HEK293 (cell line): ENCODE data around the gene CDK16.
A peak's percentile ranks its signal among the peaks of the same experiment; 100 is the strongest.

Source experiments
- BCL11A ChIP-seq: fragments of 450-650 bp; formaldehyde crosslinking; IDR thresholded peaks from 2 replicates; pipeline ENCODE4 v1.5.1; 2016; ENCODE audit warnings: low read depth, missing biosample characterization, missing genetic modification characterization
- HOXA7 ChIP-seq: sonication (generic); formaldehyde crosslinking; IDR thresholded peaks from 2 replicates; pipeline ENCODE4 v1.8.1; 2022; ENCODE audit warnings: missing genetic modification reagents, borderline replicate concordance
- KLF10 ChIP-seq: fragments of 450-650 bp; IDR thresholded peaks from 2 replicates; pipeline ENCODE4 v1.5.1; 2018; ENCODE audit warnings: missing biosample characterization, mild to moderate bottlenecking, missing genetic modification characterization
- KLF9 ChIP-seq: fragments of 450-650 bp; formaldehyde crosslinking; IDR thresholded peaks from 2 replicates; pipeline ENCODE4 v1.5.1; 2016; ENCODE audit warnings: missing biosample characterization, missing genetic modification characterization, low read depth
- MZF1 ChIP-seq: fragments of 450-650 bp; formaldehyde crosslinking; IDR thresholded peaks from 2 replicates; pipeline ENCODE4 v1.5.1; 2017; ENCODE audit warnings: missing biosample characterization, missing genetic modification characterization, borderline replicate concordance
- SALL2 ChIP-seq: fragments of 450-650 bp; formaldehyde crosslinking; IDR thresholded peaks from 2 replicates; pipeline ENCODE4 v1.5.0; 2017; ENCODE audit warnings: missing biosample characterization, mild to moderate bottlenecking, missing genetic modification characterization, borderline replicate concordance
- SETDB1 ChIP-seq: IDR thresholded peaks from one replicate; pipeline ENCODE4 v1.6.1; 2017; ENCODE audit warnings: mild to moderate bottlenecking, low read length, moderate library complexity, mixed read lengths; ENCODE audit not compliant: insufficient read length
- WT1 ChIP-seq: fragments of 450-650 bp; formaldehyde crosslinking; IDR thresholded peaks from 2 replicates; pipeline ENCODE4 v1.5.1; 2016; ENCODE audit warnings: missing biosample characterization, missing genetic modification characterization
- YY1 ChIP-seq: fragments of 450-650 bp; formaldehyde crosslinking; IDR thresholded peaks from 2 replicates; pipeline ENCODE4 v1.5.1; 2018; ENCODE audit warnings: missing biosample characterization, missing genetic modification characterization
- ZBTB17 ChIP-seq: fragments of 450-650 bp; formaldehyde crosslinking; IDR thresholded peaks from 2 replicates; pipeline ENCODE4 v1.5.1; 2016; ENCODE audit warnings: missing biosample characterization, missing genetic modification characterization
- ZBTB20 ChIP-seq: fragments of 450-650 bp; formaldehyde crosslinking; IDR thresholded peaks from 2 replicates; pipeline ENCODE4 v1.5.1; 2016; ENCODE audit warnings: missing biosample characterization, missing genetic modification characterization
- ZFP69B ChIP-seq: fragments of 450-650 bp; formaldehyde crosslinking; IDR thresholded peaks from 2 replicates; pipeline ENCODE4 v1.5.1; 2016; ENCODE audit warnings: missing biosample characterization, missing genetic modification characterization
- ZNF10 ChIP-seq: fragments of 450-650 bp; formaldehyde crosslinking; IDR thresholded peaks from 2 replicates; pipeline ENCODE4 v1.5.1; 2017; ENCODE audit warnings: missing biosample characterization, missing genetic modification characterization
- ZNF112 ChIP-seq: fragments of 450-650 bp; formaldehyde crosslinking; IDR thresholded peaks from 2 replicates; pipeline ENCODE4 v1.5.0; 2017; ENCODE audit warnings: missing biosample characterization, missing genetic modification characterization
- ZNF140 ChIP-seq: fragments of 450-650 bp; formaldehyde crosslinking; IDR thresholded peaks from 2 replicates; pipeline ENCODE4 v1.5.1; 2016; ENCODE audit warnings: missing biosample characterization, missing genetic modification characterization
- ZNF211 ChIP-seq: fragments of 450-650 bp; formaldehyde crosslinking; IDR thresholded peaks from 2 replicates; pipeline ENCODE4 v1.5.1; 2016; ENCODE audit warnings: low read depth, missing biosample characterization, missing genetic modification characterization
- ZNF223 ChIP-seq: fragments of 450-650 bp; formaldehyde crosslinking; IDR thresholded peaks from 2 replicates; pipeline ENCODE4 v1.5.1; 2016; ENCODE audit warnings: missing biosample characterization, missing genetic modification characterization
- ZNF239 ChIP-seq: fragments of 450-650 bp; formaldehyde crosslinking; IDR thresholded peaks from 2 replicates; pipeline ENCODE4 v1.5.1; 2016; ENCODE audit warnings: missing biosample characterization, missing genetic modification characterization
- ZNF335 ChIP-seq: fragments of 450-650 bp; formaldehyde crosslinking; conservative IDR thresholded peaks from 2 replicates; pipeline ENCODE4 v1.5.1; 2016; ENCODE audit warnings: missing biosample characterization, missing genetic modification characterization
- ZNF350 ChIP-seq: fragments of 450-650 bp; formaldehyde crosslinking; IDR thresholded peaks from 2 replicates; pipeline ENCODE4 v1.5.0; 2017; ENCODE audit warnings: missing biosample characterization, mild to moderate bottlenecking, missing genetic modification characterization
- ZNF416 ChIP-seq: fragments of 450-650 bp; formaldehyde crosslinking; IDR thresholded peaks from 2 replicates; pipeline ENCODE4 v1.5.1; 2016; ENCODE audit warnings: missing biosample characterization, missing genetic modification characterization
- ZNF48 ChIP-seq: fragments of 450-650 bp; formaldehyde crosslinking; IDR thresholded peaks from 2 replicates; pipeline ENCODE4 v1.5.1; 2016; ENCODE audit warnings: missing biosample characterization, missing genetic modification characterization
- ZNF521 ChIP-seq: fragments of 450-650 bp; formaldehyde crosslinking; IDR thresholded peaks from 2 replicates; pipeline ENCODE4 v1.5.1; 2017; ENCODE audit warnings: missing biosample characterization, mild to moderate bottlenecking, missing genetic modification characterization
- ZNF561 ChIP-seq: fragments of 450-650 bp; IDR thresholded peaks from 2 replicates; pipeline ENCODE4 v1.5.1; 2018; ENCODE audit warnings: missing biosample characterization, missing genetic modification characterization, borderline replicate concordance
- ZNF585B ChIP-seq: fragments of 450-650 bp; formaldehyde crosslinking; IDR thresholded peaks from 2 replicates; pipeline ENCODE4 v1.5.1; 2016; ENCODE audit warnings: missing biosample characterization, missing genetic modification characterization
- ZNF629 ChIP-seq: fragments of 450-650 bp; formaldehyde crosslinking; IDR thresholded peaks from 2 replicates; pipeline ENCODE4 v1.5.1; 2017; ENCODE audit warnings: missing biosample characterization, missing genetic modification characterization
- ZNF660 ChIP-seq: fragments of 450-650 bp; IDR thresholded peaks from 2 replicates; pipeline ENCODE4 v1.5.1; 2018; ENCODE audit warnings: missing biosample characterization, mild to moderate bottlenecking, missing genetic modification characterization
- ZNF701 ChIP-seq: fragments of 450-650 bp; formaldehyde crosslinking; IDR thresholded peaks from 2 replicates; pipeline ENCODE4 v1.5.1; 2016; ENCODE audit warnings: missing biosample characterization, missing genetic modification characterization
- ZNF707 ChIP-seq: fragments of 450-650 bp; formaldehyde crosslinking; IDR thresholded peaks from 2 replicates; pipeline ENCODE4 v1.5.1; 2016; ENCODE audit warnings: missing biosample characterization, missing genetic modification characterization
- ZNF747 ChIP-seq: fragments of 450-650 bp; formaldehyde crosslinking; IDR thresholded peaks from 2 replicates; pipeline ENCODE4 v1.5.1; 2016; ENCODE audit warnings: missing biosample characterization, missing genetic modification characterization
- ZNF830 ChIP-seq: fragments of 450-650 bp; IDR thresholded peaks from 2 replicates; pipeline ENCODE4 v1.5.0; 2018; ENCODE audit warnings: missing biosample characterization, missing genetic modification characterization, low read depth, mild to moderate bottlenecking, moderate library complexity
- TF ChIP-seq, protein P1 (sequence below): fragments of 450-650 bp; formaldehyde crosslinking; IDR thresholded peaks from 2 replicates; pipeline ENCODE4 v1.5.1; 2016; ENCODE audit warnings: missing biosample characterization, missing genetic modification characterization
- TF ChIP-seq, protein P2 (sequence below): fragments of 450-650 bp; formaldehyde crosslinking; IDR thresholded peaks from 2 replicates; pipeline ENCODE4 v1.5.1; 2016; ENCODE audit warnings: missing biosample characterization, missing genetic modification characterization
- TF ChIP-seq, protein P3 (sequence below): fragments of 450-650 bp; formaldehyde crosslinking; IDR thresholded peaks from 2 replicates; pipeline ENCODE4 v1.5.1; 2016; ENCODE audit warnings: missing biosample characterization, missing genetic modification characterization
- TF ChIP-seq, protein P4 (sequence below): fragments of 450-650 bp; formaldehyde crosslinking; IDR thresholded peaks from 2 replicates; pipeline ENCODE4 v1.5.1; 2016; ENCODE audit warnings: missing biosample characterization, missing genetic modification characterization

Gene CDK16

DNA sequence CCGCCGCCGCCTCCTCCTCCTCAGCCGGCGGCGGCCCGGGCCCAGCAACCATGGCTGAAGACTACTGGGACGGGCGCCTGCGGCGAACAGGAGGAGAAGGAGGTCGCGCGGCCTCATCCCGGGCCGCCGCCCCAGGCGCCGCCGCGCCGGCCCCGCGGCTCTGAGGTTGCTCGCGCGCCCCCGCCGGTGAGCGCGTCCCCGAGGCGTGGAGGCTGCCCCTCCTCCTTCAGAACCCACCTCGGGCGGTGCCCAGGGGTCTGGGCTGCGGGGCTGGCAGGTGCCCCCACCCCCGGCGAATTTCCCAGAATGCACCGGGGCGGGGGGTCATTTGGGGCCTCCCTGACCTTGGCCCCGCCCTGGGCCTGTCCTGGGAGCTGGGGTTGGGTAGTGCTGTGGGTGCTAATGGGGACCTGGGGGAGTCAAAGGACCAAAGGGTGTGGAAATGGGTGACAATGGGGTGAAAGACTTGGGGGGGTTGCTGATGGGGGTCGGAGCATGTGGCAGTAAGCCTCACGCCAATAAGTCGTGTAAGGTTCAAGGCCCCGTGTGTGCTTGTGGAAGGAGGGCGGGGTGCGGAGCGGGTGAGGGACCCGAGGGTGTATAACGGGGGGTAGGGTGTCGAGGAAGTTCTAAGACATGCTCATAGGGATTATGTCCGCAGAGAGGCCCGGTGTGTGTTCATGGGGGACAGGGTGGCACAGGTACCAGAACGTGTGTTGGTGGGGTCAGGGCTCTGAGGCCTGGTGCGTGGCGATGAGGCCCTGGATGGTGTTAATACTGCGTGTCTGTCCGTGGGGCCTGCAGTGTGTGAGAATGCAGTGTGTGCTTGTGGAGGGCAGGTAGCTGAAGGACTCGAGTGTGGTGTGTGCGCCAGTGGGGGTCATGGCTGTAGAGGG, 687 bp downstream of the CDK16 start (continued):
- TF ChIP-seq HOXA7 (CRISPR knock-in tag) (no peak), ZNF747 (tag by site-specific recombination) (no peak), BCL11A (tag by site-specific recombination) (no peak), ZNF585B (tag by site-specific recombination) (no peak), ZFP69B (tag by site-specific recombination) (no peak), ZNF211 (tag by site-specific recombination) (no peak), ZNF140 (tag by site-specific recombination) (no peak), SETDB1 (no peak), ZNF239 (tag by site-specific recombination) (0 out of 2 replicates have a peak, but pooled peaks have one; percentile 41), ZNF561 (tag by site-specific recombination) (no peak), ZNF335 (peak; percentile 56), ZNF112 (no peak), YY1 (tag by site-specific recombination) (no peak), ZNF660 (peak; percentile 3; the same call in 1 of the 2 replicates), SALL2 (tag by site-specific recombination) (no peak), ZNF416 (tag by site-specific recombination) (no peak), ZNF629 (tag by site-specific recombination) (no peak), ZNF223 (tag by site-specific recombination) (no peak), KLF9 (tag by site-specific recombination) (peak; percentile 16; the same call in 1 of the 2 replicates), ZBTB20 (tag by site-specific recombination) (no peak), MZF1 (tag by site-specific recombination) (no peak), KLF10 (tag by site-specific recombination) (no peak), ZNF701 (tag by site-specific recombination) (no peak), ZBTB17 (no peak), ZNF707 (tag by site-specific recombination) (no peak), ZNF521 (tag by site-specific recombination) (no peak), ZNF10 (tag by site-specific recombination) (no peak), ZNF830 (no peak), ZNF48 (tag by site-specific recombination) (no peak), WT1 (tag by site-specific recombination) (no peak), ZNF350 (tag by site-specific recombination) (no peak)
- TF ChIP-seq, protein P1, sequence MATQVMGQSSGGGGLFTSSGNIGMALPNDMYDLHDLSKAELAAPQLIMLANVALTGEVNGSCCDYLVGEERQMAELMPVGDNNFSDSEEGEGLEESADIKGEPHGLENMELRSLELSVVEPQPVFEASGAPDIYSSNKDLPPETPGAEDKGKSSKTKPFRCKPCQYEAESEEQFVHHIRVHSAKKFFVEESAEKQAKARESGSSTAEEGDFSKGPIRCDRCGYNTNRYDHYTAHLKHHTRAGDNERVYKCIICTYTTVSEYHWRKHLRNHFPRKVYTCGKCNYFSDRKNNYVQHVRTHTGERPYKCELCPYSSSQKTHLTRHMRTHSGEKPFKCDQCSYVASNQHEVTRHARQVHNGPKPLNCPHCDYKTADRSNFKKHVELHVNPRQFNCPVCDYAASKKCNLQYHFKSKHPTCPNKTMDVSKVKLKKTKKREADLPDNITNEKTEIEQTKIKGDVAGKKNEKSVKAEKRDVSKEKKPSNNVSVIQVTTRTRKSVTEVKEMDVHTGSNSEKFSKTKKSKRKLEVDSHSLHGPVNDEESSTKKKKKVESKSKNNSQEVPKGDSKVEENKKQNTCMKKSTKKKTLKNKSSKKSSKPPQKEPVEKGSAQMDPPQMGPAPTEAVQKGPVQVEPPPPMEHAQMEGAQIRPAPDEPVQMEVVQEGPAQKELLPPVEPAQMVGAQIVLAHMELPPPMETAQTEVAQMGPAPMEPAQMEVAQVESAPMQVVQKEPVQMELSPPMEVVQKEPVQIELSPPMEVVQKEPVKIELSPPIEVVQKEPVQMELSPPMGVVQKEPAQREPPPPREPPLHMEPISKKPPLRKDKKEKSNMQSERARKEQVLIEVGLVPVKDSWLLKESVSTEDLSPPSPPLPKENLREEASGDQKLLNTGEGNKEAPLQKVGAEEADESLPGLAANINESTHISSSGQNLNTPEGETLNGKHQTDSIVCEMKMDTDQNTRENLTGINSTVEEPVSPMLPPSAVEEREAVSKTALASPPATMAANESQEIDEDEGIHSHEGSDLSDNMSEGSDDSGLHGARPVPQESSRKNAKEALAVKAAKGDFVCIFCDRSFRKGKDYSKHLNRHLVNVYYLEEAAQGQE (tag by site-specific recombination), result 0 out of 2 replicates have a peak, but pooled peaks have one; percentile 9
- TF ChIP-seq, protein P2, sequence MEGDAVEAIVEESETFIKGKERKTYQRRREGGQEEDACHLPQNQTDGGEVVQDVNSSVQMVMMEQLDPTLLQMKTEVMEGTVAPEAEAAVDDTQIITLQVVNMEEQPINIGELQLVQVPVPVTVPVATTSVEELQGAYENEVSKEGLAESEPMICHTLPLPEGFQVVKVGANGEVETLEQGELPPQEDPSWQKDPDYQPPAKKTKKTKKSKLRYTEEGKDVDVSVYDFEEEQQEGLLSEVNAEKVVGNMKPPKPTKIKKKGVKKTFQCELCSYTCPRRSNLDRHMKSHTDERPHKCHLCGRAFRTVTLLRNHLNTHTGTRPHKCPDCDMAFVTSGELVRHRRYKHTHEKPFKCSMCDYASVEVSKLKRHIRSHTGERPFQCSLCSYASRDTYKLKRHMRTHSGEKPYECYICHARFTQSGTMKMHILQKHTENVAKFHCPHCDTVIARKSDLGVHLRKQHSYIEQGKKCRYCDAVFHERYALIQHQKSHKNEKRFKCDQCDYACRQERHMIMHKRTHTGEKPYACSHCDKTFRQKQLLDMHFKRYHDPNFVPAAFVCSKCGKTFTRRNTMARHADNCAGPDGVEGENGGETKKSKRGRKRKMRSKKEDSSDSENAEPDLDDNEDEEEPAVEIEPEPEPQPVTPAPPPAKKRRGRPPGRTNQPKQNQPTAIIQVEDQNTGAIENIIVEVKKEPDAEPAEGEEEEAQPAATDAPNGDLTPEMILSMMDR (tag by site-specific recombination), result no peak
- TF ChIP-seq, protein P3, sequence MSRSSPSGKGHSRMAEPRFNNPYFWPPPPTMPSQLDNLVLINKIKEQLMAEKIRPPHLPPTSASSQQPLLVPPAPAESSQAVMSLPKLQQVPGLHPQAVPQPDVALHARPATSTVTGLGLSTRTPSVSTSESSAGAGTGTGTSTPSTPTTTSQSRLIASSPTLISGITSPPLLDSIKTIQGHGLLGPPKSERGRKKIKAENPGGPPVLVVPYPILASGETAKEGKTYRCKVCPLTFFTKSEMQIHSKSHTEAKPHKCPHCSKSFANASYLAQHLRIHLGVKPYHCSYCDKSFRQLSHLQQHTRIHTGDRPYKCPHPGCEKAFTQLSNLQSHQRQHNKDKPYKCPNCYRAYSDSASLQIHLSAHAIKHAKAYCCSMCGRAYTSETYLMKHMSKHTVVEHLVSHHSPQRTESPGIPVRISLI, result no peak
- TF ChIP-seq, protein P4, sequence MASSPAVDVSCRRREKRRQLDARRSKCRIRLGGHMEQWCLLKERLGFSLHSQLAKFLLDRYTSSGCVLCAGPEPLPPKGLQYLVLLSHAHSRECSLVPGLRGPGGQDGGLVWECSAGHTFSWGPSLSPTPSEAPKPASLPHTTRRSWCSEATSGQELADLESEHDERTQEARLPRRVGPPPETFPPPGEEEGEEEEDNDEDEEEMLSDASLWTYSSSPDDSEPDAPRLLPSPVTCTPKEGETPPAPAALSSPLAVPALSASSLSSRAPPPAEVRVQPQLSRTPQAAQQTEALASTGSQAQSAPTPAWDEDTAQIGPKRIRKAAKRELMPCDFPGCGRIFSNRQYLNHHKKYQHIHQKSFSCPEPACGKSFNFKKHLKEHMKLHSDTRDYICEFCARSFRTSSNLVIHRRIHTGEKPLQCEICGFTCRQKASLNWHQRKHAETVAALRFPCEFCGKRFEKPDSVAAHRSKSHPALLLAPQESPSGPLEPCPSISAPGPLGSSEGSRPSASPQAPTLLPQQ (tag by site-specific recombination), result no peak
